ENCODE measurements around the gene SDK2. TPM values are rescaled to one million over a fixed set of nuclear protein-coding genes. Genes with fewer than 3 reads are reported as not detected.
"Not testable (repeated sequence)": the region's sequence is repeated elsewhere in the genome, so short reads cannot be mapped to it uniquely, and the experiment has no call there.

SDK2 gene
- total RNA-seq, 1 donor = under 0.01 TPM

DNA sequence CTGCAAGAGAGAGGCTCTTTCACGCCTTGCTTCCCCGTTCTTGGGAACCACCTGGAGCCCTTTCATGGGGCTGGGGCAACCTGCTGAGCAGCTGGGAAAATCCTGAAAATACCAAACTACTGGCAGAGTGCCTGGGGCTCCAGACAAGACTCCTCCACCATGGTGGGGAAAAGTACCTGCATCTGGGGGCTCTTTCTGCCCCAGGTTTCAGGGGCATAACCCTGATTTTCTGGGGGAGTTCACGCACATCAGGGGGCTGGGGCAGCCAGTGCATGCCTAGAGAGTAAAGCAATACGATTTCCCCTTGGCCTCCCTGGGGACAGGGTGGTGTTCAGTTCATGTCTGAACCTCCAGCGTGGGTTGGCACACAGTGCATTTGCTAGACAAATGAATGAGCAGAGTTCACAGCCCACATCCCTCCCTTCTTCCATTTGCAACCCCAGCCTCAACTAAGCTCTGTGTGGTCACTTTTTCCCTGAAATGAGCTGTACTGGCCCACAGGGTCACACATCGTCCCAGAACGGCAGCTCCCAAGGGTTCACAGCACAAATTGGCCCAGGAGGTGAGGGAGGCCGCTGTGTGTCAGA is 327.2 kb downstream of the SDK2 start:
- no peak for DNase-seq (ENCODE audit: low read depth)
- TF ChIP-seq, protein P1, sequence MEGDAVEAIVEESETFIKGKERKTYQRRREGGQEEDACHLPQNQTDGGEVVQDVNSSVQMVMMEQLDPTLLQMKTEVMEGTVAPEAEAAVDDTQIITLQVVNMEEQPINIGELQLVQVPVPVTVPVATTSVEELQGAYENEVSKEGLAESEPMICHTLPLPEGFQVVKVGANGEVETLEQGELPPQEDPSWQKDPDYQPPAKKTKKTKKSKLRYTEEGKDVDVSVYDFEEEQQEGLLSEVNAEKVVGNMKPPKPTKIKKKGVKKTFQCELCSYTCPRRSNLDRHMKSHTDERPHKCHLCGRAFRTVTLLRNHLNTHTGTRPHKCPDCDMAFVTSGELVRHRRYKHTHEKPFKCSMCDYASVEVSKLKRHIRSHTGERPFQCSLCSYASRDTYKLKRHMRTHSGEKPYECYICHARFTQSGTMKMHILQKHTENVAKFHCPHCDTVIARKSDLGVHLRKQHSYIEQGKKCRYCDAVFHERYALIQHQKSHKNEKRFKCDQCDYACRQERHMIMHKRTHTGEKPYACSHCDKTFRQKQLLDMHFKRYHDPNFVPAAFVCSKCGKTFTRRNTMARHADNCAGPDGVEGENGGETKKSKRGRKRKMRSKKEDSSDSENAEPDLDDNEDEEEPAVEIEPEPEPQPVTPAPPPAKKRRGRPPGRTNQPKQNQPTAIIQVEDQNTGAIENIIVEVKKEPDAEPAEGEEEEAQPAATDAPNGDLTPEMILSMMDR (IDR thresholded peaks at IDR 0.05; ENCODE audit: insufficient read depth, low read depth, low read length) = no peak
- no peak overlapping the region for H3K4me3 ChIP-seq (ENCODE audit: low read depth, low read length)

- H3K4me3 ChIP-seq (ENCODE audit: low read depth, low read length) = no peak overlapping the region
- DNase-seq (ENCODE audit: low read depth) = peak; percentile 36
- TF ChIP-seq, protein P1 (IDR thresholded peaks at IDR 0.05; ENCODE audit: insufficient read depth, low read depth, low read length) = no peak
Measured at GRCh38 chr17:73315471-73315870, 328.8 kb downstream of the SDK2 start.

DNA sequence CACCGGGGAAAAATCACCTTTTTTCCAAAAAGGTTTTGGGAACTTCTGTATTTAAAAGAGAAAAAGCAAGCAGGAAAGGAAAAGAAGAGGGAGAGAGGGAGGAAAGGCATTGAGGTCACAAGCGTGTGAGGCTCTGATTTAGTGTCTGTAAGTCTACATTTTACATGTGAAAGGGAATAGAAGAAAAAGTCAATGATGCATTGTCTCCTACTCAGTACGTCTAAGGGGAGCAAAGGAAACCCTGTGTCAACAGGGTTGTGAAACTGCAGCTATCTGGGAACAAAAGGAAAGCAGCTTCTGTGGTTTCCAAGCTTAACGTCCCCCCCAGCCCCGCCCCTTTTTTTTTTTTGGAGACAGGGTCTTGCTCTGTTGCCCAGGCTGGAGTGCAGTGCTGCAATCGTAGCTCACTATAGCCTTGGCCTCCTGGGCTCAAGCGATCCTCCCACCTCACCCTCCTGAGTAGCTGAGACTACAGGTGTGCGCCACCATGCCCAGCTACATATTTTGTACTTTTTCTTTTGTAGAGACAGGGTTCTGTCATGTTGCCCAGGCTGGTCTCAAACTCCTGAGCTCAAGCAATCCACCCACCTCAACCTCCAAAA is 330.6 kb downstream of the SDK2 start:
- no peak overlapping the region for H3K4me3 ChIP-seq (ENCODE audit: low read depth, low read length)
- DNase-seq (ENCODE audit: low read depth) = no peak
- TF ChIP-seq, protein P1 (IDR thresholded peaks at IDR 0.05; ENCODE audit: insufficient read depth, low read depth, low read length) = no peak

- H3K4me3 ChIP-seq (ENCODE audit: low read depth, low read length); DNase-seq (ENCODE audit: low read depth): not testable (repeated sequence)
Measured at GRCh38 chr17:73312887-73313286, 331.4 kb downstream of the SDK2 start.

DNA sequence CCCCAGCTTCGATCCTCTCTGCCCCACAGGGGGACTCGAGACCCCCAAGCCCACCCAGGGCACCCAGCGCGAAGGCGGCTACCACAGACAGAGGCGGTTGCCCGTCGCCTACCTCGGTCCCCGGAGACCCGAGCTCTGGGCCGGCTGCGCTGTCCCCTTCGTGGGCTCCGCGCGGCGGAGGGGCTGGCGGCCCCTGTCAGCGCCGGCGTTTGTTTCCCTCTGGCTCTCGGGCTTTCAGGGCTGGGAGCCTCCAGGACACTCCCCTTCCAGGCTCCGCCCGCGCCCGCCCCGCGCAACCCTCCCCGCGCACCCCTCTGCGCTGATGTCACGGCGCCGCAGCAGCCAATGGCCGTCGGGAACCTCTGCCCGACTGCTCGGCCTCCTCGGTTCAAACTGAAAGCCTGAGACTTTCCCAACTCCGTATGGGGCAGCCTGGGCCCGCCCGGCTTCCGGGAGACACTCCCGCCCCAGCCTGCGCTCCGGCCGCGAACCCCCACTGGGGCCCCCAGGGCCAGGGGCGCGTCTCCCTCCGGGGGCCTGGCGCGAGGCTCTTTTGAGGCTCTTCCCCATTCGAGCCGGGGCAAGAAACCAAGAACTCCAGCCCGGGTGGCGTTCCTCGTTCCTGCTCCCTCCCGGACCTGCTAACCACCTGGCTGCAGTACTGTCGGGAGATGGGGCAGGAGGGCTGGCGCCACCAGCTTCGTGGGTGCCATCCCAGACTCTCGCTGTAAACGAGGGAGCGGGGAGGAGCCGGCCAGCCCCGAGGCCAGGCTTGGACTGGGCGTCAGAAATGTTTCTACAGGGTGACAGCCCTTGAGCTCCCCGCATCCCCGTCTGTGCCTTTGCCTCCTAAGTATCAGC is 332.2 kb downstream of the SDK2 start, which contains the start of gene CDC42EP4:
Gene CDC42EP4 (minus strand): TSS at position 221 of the 861 bp plus-strand sequence. CDS start 25,501 bp downstream, outside the sequence.
- TF ChIP-seq, protein P1 (IDR thresholded peaks at IDR 0.05; ENCODE audit: insufficient read depth, low read depth, low read length) = no peak
- H3K4me3 ChIP-seq (ENCODE audit: low read depth, low read length) = peak within 1 kb of the TSS; percentile 92
- DNase-seq (ENCODE audit: low read depth) = peak; percentile 97

- no peak for DNase-seq (ENCODE audit: low read depth)
- TF ChIP-seq, protein P1 (IDR thresholded peaks at IDR 0.05; ENCODE audit: insufficient read depth, low read depth, low read length) = no peak
- H3K4me3 ChIP-seq (ENCODE audit: low read depth, low read length) = peak overlapping the region; percentile 92
Measured at GRCh38 chr17:73311428-73311780, 332.8 kb downstream of the SDK2 start.
